T1000 (cell line): ENCODE results near the gene RPH3AL.
"Not testable (repeated sequence)": the region's sequence is repeated elsewhere in the genome, so short reads cannot be mapped to it uniquely, and the experiment has no call there.

Source experiments
- DNase-seq: peaks from one replicate; lab custom pipeline; 2025; ENCODE audit warnings: mixed read lengths; lab: John Stamatoyannopoulos, UW

The RPH3AL gene

DNA sequence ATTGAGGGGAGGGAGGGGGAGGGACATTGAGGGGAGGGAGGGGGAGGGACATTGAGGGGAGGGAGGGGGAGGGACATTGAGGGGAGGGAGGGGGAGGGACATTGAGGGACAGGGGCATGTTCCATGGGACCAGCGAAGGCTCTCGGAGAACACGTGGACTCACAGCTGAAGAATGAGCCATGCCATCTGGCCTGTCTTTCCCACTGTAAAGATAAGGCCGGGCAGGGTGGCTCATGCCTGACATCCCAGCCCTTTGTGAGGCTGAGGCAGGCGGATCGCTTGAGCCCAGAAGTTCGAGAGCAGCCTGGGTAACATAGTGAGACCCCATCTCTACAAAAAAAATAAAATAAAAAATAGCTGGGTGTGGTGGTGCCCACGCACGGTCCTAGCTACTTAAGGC, 32.5 kb downstream of the RPH3AL start:
- DNase-seq: no peak

DNA sequence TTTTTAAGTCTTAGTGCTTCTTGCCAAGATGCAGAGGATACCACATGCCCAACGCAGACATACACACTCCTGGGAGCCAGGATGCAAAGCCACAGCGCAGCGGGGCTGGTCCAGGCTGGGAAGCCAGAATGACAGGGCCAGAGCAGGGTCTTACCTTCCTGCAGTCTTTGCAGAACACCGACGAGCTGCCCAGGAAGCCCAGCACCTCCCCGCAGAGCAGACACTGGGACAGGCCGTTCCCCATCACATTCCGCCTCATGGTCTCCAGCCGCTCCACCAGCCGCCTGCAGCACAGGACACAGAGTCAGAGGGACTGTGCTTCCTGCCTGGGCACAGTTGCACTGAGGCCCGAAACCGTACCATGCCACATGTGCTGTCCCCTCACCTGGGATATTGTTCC, 33.3 kb downstream of the RPH3AL start:
- DNase-seq: no peak

- not testable (repeated sequence) for DNase-seq
Observed at GRCh38 chr17:317070-317469, 35.5 kb downstream of the RPH3AL start.

DNA sequence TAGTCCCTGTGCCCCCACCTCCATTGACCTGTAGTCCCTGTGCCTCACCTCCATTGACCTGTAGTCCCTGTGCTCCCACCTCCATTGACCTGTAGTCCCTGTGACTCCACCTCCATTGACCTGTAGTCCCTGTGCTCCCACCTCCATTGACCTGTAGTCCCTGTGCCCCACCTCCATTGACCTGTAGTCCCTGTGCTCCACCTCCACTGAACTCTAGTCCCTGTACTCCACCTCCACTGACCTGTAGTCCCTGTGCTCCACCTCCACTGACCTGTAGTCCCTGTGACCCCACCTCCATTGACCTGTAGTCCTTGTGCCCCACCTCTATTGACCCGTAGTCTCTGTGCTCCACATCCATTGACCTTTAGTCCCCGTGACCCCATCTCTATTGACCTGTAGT, 37.2 kb downstream of the RPH3AL start:
- not testable (repeated sequence) for DNase-seq

- DNase-seq: not testable (repeated sequence)
Observed at GRCh38 chr17:314614-314944, 38.0 kb downstream of the RPH3AL start.

DNA sequence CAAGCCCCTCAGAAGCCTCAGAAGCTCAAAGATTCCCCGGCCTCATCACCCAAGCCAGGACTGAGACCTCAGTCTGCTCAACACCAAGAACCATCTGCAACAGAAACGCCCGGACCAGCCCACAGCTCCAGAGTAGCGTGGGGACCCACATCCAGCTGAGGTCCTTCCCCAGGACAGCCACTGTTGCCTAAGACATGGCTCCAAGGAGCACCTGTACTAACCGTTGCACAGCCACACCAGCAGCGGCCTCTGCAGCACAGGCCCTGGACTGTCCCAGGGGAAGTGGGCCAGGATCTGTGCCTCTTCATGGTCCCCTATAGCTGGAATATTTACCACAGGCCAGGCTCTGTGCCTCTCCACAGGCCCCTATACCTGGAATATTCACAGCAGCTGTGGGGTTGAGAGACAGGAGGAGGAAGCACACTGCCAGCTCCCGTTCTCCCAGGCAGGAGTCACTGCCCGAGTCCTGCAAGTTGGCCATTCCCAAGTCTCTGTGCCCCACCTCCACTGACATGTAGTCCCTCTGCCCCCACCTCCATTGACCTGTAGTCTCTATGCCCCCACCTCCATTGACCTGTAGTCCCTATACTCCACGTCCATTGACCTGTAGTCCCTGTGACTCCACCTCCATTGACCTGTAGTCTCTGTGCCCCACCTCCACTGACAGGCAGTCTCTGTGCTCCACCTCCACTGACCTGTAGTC, 38.5 kb downstream of the RPH3AL start:
- DNase-seq: no peak

- DNase-seq: no peak
Observed at GRCh38 chr17:313231-313630, 39.4 kb downstream of the RPH3AL start.

DNA sequence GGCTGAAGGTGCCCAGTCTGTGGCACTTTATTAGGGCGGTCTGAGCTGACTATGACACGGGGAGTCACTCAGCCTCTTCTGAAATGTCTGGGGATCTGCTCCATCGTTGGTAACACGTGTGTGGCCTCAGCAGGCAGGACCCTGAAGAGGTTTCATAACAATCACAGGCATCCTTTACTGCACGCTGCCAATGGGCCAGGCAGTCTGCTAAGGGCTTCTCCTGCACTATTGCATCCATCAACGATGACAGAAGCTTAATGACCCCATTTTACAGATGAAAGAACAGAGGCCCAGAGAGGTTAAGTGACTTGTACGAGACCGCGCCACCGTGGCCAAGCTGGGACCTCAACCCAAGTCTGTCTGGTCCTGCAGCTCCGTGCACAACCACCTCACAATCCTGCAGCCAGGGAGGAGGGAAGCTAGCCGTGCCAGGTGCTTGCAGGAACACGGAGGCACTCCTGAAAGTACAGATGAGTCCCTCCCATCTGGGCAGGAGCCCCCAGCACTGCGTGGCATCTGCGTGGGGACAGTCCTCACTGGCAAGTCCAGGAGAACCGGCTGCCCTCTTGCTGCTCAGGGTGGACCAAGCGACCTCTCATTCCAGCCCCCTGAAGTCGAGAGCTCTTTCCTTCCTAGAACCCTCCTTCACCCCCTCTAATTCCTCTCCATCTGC, 40.0 kb downstream of the RPH3AL start:
- DNase-seq: no peak

GRCh38 chr17:311119-311782, 41.4 kb downstream of the RPH3AL start:
- no peak for DNase-seq

- DNase-seq: no peak
Observed at GRCh38 chr17:310111-311010, 42.2 kb downstream of the RPH3AL start.

GRCh38 chr17:309361-309888, 43.2 kb downstream of the RPH3AL start:
- no peak for DNase-seq

DNA sequence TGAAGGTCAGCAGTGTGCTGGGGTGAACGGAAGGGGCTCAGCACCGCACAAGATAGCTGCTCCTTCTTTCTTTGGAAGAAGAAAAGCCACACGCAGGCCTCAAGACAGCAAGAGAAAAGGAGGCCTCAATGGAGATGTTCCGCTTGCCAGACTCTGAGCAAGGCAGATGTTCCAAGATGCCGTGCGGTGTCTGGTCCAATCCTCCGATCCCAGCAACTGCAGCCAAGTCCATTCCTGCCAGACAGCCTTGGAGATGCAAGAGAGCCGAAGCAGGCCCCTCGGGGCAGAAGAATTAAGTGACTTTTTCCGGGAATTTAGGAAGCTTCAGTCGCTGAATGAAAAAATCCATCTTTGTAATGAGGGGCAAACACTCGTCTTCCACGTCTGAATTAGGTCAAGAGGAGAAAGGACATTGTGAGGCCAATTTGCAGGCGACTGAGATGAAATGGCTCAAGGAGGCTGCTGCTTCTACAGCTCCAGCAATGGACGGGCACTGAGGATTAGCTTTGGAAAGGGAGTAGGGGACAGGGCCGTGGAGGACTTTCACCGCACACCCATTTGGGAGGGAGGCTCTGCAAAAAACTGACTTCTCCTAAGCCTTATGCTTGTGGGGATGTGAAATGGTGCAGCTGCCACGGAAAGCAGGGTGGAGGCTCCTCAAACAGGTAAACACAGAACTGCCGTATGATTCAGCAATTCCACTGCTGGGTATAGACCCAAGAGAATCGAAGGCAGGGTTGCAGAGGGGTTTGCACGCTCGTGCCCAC, 44.7 kb downstream of the RPH3AL start:
- no peak for DNase-seq

DNA sequence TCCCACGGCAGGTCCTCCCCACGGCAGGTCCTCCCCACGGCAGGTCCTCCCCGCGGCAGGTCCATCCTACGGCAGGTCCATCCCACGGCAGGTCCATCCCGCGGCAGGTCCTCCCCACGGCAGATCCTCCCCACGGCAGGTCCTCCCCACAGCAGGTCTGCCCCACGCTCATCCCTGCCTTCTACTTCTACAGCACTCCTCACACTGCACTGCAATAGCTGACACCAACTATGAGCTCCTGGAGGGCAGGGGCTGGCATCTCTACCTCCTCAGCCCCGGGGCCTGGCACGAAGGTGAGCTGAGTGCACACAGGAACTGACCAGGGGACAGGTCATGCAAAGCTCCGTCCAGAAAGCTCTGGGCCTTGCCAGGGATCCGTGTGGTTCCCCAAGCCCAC, 45.3 kb downstream of the RPH3AL start:
- DNase-seq: no peak

GRCh38 chr17:306536-307294, 45.9 kb downstream of the RPH3AL start:
- no peak for DNase-seq

GRCh38 chr17:306116-306515, 46.5 kb downstream of the RPH3AL start:
- no peak for DNase-seq

DNA sequence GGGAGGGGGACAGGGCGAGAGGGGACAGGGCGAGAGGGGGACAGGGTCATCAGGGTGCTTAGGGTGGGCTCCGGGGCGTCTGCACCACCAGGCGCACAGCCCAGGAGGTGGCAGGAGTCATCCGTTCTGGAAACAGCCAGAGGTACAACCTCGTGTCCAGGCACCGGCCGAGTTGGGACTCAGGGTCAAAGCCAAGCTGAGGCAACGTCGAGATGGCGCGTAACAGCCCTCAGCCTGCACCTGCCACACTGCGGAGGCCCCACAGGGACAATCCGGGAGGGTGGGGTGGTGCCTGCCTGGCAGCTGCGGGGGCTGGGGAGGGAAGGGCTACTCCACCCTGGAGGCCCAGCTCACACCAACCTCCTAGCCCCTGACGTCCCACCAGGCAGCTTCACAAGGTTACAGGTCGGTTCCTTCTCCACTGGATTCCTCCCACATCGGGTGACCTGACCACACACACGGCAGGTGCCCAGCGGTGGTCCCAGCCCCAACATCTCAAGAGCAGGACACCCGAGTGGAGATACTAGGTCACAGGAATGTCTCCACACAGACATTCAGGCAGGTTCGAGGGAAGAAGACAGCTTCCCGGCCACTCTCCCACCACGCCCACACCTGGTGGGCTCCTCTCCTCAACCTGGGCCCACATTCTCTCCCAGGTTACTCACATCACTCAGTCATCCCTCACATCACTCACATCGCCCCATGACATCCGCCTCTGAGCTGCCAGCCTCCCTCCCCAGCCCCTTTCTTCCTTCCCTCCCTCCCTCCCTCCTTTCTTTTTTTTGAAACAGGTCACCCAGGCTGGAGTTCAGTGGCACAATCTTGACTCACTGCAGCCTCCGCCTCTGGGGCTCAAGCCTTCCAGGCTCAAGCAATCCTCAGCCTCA, 47.3 kb downstream of the RPH3AL start:
- DNase-seq: no peak

DNA sequence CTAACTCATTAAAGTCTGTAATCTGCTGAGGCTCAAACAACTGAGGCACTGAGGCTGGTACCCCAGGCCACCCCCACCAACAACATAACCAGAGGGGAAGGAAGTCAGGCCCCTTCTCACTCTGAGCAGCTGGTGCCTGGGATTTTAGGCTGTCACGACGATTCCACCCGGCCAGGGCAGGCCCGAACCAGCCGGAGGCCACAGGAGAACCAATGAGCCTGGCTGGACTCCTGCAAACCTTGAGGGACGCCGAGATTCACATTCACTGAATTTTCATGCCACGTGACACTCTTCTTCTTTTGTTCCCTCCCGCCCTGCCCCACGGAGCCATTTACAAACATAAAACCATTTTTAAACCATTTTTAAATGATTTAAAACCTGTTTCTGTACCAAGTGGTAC, 48.1 kb downstream of the RPH3AL start:
- no peak for DNase-seq

DNA sequence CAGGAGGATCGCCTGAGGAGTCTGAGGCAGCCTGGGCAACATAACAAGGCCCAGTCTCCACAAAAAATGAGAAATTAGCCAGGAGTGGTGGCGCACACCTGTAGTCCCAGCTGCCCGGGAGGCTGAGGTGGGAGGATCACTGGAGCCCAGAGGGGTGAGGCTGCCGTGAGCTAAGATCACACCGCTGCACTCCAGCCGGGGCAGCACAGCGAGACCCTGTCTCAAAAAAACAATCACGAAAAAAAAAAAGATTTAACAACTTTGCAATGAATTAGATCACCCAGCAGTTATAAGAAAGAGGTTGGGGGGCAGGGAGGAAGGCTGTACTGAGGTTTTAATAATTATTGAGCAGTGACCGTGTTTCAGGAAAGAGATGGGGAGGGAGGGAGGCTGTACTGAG, 49.4 kb downstream of the RPH3AL start:
- no peak for DNase-seq

- no peak for DNase-seq
Observed at GRCh38 chr17:302300-302698, 50.3 kb downstream of the RPH3AL start.
